HEK293 (cell line): Measurements from ENCODE around the gene PALD1.
A peak's percentile ranks its signal among the peaks of the same experiment; 100 is the strongest.

Source experiments
- CTCF ChIA-PET: fragments of 350-600 bp; formaldehyde crosslinking; extraction: SDS; loops from one replicate; lab custom pipeline; 2021; ENCODE audit warnings: antibody characterized with exemption; lab: Yijun Ruan, JAX
- POLR2A ChIA-PET: fragments of 300-600 bp; formaldehyde crosslinking; extraction: SDS; loops from one replicate; lab custom pipeline; 2020; ENCODE audit warnings: antibody characterized with exemption, inconsistent platforms; lab: Yijun Ruan, JAX
- H3K27ac ChIP-seq: fragments of 200-500 bp; sonication (Bioruptor generic); 2 replicates; pipeline ENCODE4 v1.5.1; 2014; ENCODE audit warnings: low read depth, low read length, control low read depth, inconsistent platforms; ENCODE audit errors: extremely low read depth
- H3K36me3 ChIP-seq, 2 experiments: fragments of 200-500 bp in 1 of 2; sonication (Bioruptor generic) in 1 of 2; 1 replicate in 1 of 2; 2 replicates in 1 of 2; pipeline ENCODE4 v1.5.1; 2014 to 2017; ENCODE audit warnings: inconsistent platforms in 2 of 2, low read length in 2 of 2; ENCODE audit not compliant: control insufficient read depth in 2 of 2, insufficient read depth in 1 of 2
- H3K4me1 ChIP-seq: fragments of 200-500 bp; sonication (Bioruptor generic); 2 replicates; pipeline ENCODE4 v1.5.1; 2014; ENCODE audit warnings: mild to moderate bottlenecking, low read length, inconsistent platforms; ENCODE audit not compliant: control insufficient read depth, insufficient read depth
- H3K4me3 ChIP-seq: 2 replicates; pipeline ENCODE4 v1.5.1; 2011; ENCODE audit warnings: low read depth, mild to moderate bottlenecking, control low read depth, low read length, moderate library complexity
- H3K9me3 ChIP-seq: fragments of 200-500 bp; sonication (Bioruptor generic); 2 replicates; pipeline ENCODE4 v1.5.1; 2014; ENCODE audit warnings: low read depth, low read length, inconsistent platforms; ENCODE audit not compliant: control insufficient read depth, insufficient read depth
- BCL6B ChIP-seq: fragments of 450-650 bp; formaldehyde crosslinking; IDR thresholded peaks from 2 replicates; pipeline ENCODE4 v1.5.1; 2017; ENCODE audit warnings: missing biosample characterization, missing genetic modification characterization
- GLIS1 ChIP-seq: fragments of 450-650 bp; formaldehyde crosslinking; IDR thresholded peaks from 2 replicates; pipeline ENCODE4 v1.5.1; 2016; ENCODE audit warnings: missing biosample characterization, missing genetic modification characterization
- GLIS2 ChIP-seq: fragments of 450-650 bp; formaldehyde crosslinking; IDR thresholded peaks from 2 replicates; pipeline ENCODE4 v1.5.1; 2016; ENCODE audit warnings: missing biosample characterization, missing genetic modification characterization
- PRDM6 ChIP-seq: fragments of 450-650 bp; formaldehyde crosslinking; IDR thresholded peaks from 2 replicates; pipeline ENCODE4 v1.5.1; 2017; ENCODE audit warnings: missing biosample characterization, missing genetic modification characterization
- ZBTB44 ChIP-seq: fragments of 450-650 bp; IDR thresholded peaks from 2 replicates; pipeline ENCODE4 v1.5.1; 2018; ENCODE audit warnings: missing biosample characterization, mild to moderate bottlenecking, missing genetic modification characterization
- ZFP69B ChIP-seq: fragments of 450-650 bp; formaldehyde crosslinking; IDR thresholded peaks from 2 replicates; pipeline ENCODE4 v1.5.1; 2016; ENCODE audit warnings: missing biosample characterization, missing genetic modification characterization
- ZIC2 ChIP-seq: fragments of 450-650 bp; formaldehyde crosslinking; IDR thresholded peaks from 2 replicates; pipeline ENCODE4 v1.5.1; 2016; ENCODE audit warnings: missing biosample characterization, missing genetic modification characterization
- ZNF10 ChIP-seq: fragments of 450-650 bp; formaldehyde crosslinking; IDR thresholded peaks from 2 replicates; pipeline ENCODE4 v1.5.1; 2017; ENCODE audit warnings: missing biosample characterization, missing genetic modification characterization
- ZNF132 ChIP-seq: fragments of 450-650 bp; formaldehyde crosslinking; IDR thresholded peaks from 2 replicates; pipeline ENCODE4 v1.5.1; 2017; ENCODE audit warnings: missing biosample characterization, missing genetic modification characterization, borderline replicate concordance
- ZNF2 ChIP-seq: fragments of 450-650 bp; formaldehyde crosslinking; IDR thresholded peaks from 2 replicates; pipeline ENCODE4 v1.5.1; 2016; ENCODE audit warnings: missing biosample characterization, missing genetic modification characterization
- ZNF214 ChIP-seq: fragments of 450-650 bp; formaldehyde crosslinking; IDR thresholded peaks from 2 replicates; pipeline ENCODE4 v1.5.1; 2017; ENCODE audit warnings: missing biosample characterization, mild to moderate bottlenecking, missing genetic modification characterization, borderline replicate concordance
- ZNF248 ChIP-seq: fragments of 450-650 bp; formaldehyde crosslinking; IDR thresholded peaks from 2 replicates; pipeline ENCODE4 v1.5.1; 2017; ENCODE audit warnings: missing biosample characterization, missing genetic modification characterization
- ZNF292 ChIP-seq: fragments of 450-650 bp; formaldehyde crosslinking; IDR thresholded peaks from 2 replicates; pipeline ENCODE4 v1.5.1; 2016; ENCODE audit warnings: low read depth, missing biosample characterization, missing genetic modification characterization, borderline replicate concordance
- ZNF354C ChIP-seq: fragments of 450-650 bp; formaldehyde crosslinking; IDR thresholded peaks from 2 replicates; pipeline ENCODE4 v1.5.1; 2016; ENCODE audit warnings: missing biosample characterization, missing genetic modification characterization, low read depth, borderline replicate concordance
- ZNF423 ChIP-seq: fragments of 450-650 bp; formaldehyde crosslinking; IDR thresholded peaks from 2 replicates; pipeline ENCODE4 v1.5.1; 2016; ENCODE audit warnings: missing biosample characterization, missing genetic modification characterization
- ZNF501 ChIP-seq: fragments of 450-650 bp; formaldehyde crosslinking; IDR thresholded peaks from 2 replicates; pipeline ENCODE4 v1.5.1; 2016; ENCODE audit warnings: missing biosample characterization, missing genetic modification characterization
- ZNF530 ChIP-seq: fragments of 450-650 bp; formaldehyde crosslinking; IDR thresholded peaks from 2 replicates; pipeline ENCODE4 v1.5.1; 2016; ENCODE audit warnings: low read depth, missing biosample characterization, missing genetic modification characterization
- ZNF555 ChIP-seq: fragments of 450-650 bp; formaldehyde crosslinking; conservative IDR thresholded peaks from 2 replicates; pipeline ENCODE4 v1.5.1; 2017; ENCODE audit warnings: missing biosample characterization, mild to moderate bottlenecking, missing genetic modification characterization, inconsistent platforms
- ZNF623 ChIP-seq: fragments of 450-650 bp; formaldehyde crosslinking; IDR thresholded peaks from 2 replicates; pipeline ENCODE4 v1.5.1; 2016; ENCODE audit warnings: missing biosample characterization, missing genetic modification characterization
- ZNF639 ChIP-seq: fragments of 450-650 bp; formaldehyde crosslinking; IDR thresholded peaks from 2 replicates; pipeline ENCODE4 v1.5.1; 2016; ENCODE audit warnings: missing biosample characterization, missing genetic modification characterization
- ZNF645 ChIP-seq: fragments of 450-650 bp; formaldehyde crosslinking; IDR thresholded peaks from 2 replicates; pipeline ENCODE4; 2016; ENCODE audit warnings: missing biosample characterization, missing genetic modification characterization
- ZNF704 ChIP-seq: fragments of 450-650 bp; formaldehyde crosslinking; IDR thresholded peaks from 2 replicates; pipeline ENCODE4 v1.5.1; 2016; ENCODE audit warnings: missing biosample characterization, missing genetic modification characterization
- ZNF843 ChIP-seq: fragments of 450-650 bp; formaldehyde crosslinking; IDR thresholded peaks from 2 replicates; pipeline ENCODE4 v1.5.1; 2016; ENCODE audit warnings: missing biosample characterization, missing genetic modification characterization
- ZSCAN16 ChIP-seq: fragments of 450-650 bp; formaldehyde crosslinking; IDR thresholded peaks from 2 replicates; pipeline ENCODE4 v1.5.1; 2016; ENCODE audit warnings: missing biosample characterization, missing genetic modification characterization
- ZSCAN5A ChIP-seq: fragments of 450-650 bp; formaldehyde crosslinking; IDR thresholded peaks from 2 replicates; pipeline ENCODE4 v1.5.1; 2016; ENCODE audit warnings: missing biosample characterization, missing genetic modification characterization

The PALD1 gene

GRCh38 chr10:70512149-70512639 is 33.6 kb downstream of the PALD1 start:
- H3K4me1 ChIP-seq = no peaks in the 10 kb centered on the region; the same call in 1 of the 2 replicates
- ChIA-PET CTCF (interaction anchor here (0.7 to 0.9 kb wide), 2 partner anchors 51 to 147 kb away, joined by 3 read pairs; no protein-coding TSS in a partner anchor), POLR2A (no interaction called here)
- H3K36me3 ChIP-seq = no peaks in the 10 kb centered on the region
- TF ChIP-seq ZNF555 (tag by site-specific recombination) = no peak
- no peak for TF ChIP-seq ZBTB44 (tag by site-specific recombination)
- no peak for TF ChIP-seq ZFP69B (tag by site-specific recombination)
- no peak overlapping the region for H3K4me3 ChIP-seq
- no peaks in the 10 kb centered on the region for H3K9me3 ChIP-seq
- no peak overlapping the region for H3K27ac ChIP-seq

- ChIA-PET CTCF (no interaction called here), POLR2A (no interaction called here)
- no peak overlapping the region for H3K27ac ChIP-seq
- H3K36me3 ChIP-seq = no peaks in the 10 kb centered on the region
- H3K4me1 ChIP-seq = no peaks in the 10 kb centered on the region; the same call in 1 of the 2 replicates
- no peak overlapping the region for H3K4me3 ChIP-seq
- no peaks in the 10 kb centered on the region for H3K9me3 ChIP-seq
- no peak for TF ChIP-seq ZNF248 (tag by site-specific recombination)
- TF ChIP-seq ZSCAN16 (tag by site-specific recombination) = no peak
- peak; percentile 28 for TF ChIP-seq GLIS2
- TF ChIP-seq ZNF530 (tag by site-specific recombination) = no peak
- no peak for TF ChIP-seq ZSCAN5A (tag by site-specific recombination)
- TF ChIP-seq BCL6B (tag by site-specific recombination) = no peak
- no peak for TF ChIP-seq ZNF214 (tag by site-specific recombination)
- no peak for TF ChIP-seq ZNF2 (tag by site-specific recombination)
- peak; percentile 83 for TF ChIP-seq GLIS1 (tag by site-specific recombination)
- no peak for TF ChIP-seq ZNF645 (tag by site-specific recombination)
- no peak for TF ChIP-seq ZNF501
- no peak for TF ChIP-seq ZNF292
- no peak for TF ChIP-seq ZNF623 (tag by site-specific recombination)
- no peak for TF ChIP-seq ZNF354C (tag by site-specific recombination)
- no peak for TF ChIP-seq ZNF10
- no peak for TF ChIP-seq ZNF704 (tag by site-specific recombination)
- TF ChIP-seq ZNF132 (tag by site-specific recombination) = no peak
- TF ChIP-seq ZNF423 = 0 out of 2 replicates have a peak, but pooled peaks have one; percentile 64
- no peak for TF ChIP-seq ZNF639 (tag by site-specific recombination)
- no peak for TF ChIP-seq PRDM6 (tag by site-specific recombination)
- TF ChIP-seq ZIC2 (tag by site-specific recombination) = peak; percentile 95
- no peak for TF ChIP-seq ZNF843
Measured at GRCh38 chr10:70513848-70514309, 35.3 kb downstream of the PALD1 start.
